ENCODE data around the gene CYP4F2.
"Not testable (repeated sequence)": the region's sequence is repeated elsewhere in the genome, so short reads cannot be mapped to it uniquely, and the experiment has no call there.

CYP4F2 gene

DNA sequence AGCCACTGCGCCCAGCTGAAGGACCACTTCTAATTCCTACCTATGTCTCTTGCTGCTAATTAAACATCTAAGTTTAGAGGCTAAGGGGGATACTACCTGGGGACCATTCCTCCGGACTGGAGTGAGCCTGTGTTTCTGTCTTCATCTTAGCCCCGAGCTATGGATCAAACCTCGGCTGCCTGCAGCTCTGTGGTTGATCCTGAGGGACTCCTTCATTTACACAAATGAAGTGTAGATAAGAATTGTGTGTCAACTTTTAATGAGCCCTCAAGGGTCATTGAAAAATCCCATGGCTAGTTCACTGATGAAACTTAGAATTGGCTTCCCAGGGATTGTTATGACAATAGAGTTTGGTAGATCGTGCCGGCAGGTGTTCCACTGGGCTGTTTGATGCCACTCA lies 51.0 kb downstream of the CYP4F2 start:
- DNase-seq (ENCODE audit: low read depth) = no peak

DNA sequence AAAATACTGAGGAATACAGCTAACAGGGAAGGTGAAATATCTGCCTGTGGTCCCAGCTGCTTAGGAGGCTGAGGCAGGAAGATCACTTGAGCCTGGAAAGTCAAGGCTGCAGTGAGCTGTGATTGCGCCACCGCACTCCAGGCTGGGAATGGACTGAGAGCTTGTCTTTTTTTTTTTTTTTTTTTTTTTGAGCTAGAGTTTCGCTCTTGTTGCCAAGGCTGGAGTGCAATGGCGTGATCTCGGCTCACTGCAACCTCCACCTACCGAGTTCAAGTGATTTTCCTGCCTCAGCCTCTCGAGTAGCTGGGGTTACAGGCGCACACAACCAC lies 54.0 kb downstream of the CYP4F2 start:
- not testable (repeated sequence) for DNase-seq (ENCODE audit: low read depth)

DNA sequence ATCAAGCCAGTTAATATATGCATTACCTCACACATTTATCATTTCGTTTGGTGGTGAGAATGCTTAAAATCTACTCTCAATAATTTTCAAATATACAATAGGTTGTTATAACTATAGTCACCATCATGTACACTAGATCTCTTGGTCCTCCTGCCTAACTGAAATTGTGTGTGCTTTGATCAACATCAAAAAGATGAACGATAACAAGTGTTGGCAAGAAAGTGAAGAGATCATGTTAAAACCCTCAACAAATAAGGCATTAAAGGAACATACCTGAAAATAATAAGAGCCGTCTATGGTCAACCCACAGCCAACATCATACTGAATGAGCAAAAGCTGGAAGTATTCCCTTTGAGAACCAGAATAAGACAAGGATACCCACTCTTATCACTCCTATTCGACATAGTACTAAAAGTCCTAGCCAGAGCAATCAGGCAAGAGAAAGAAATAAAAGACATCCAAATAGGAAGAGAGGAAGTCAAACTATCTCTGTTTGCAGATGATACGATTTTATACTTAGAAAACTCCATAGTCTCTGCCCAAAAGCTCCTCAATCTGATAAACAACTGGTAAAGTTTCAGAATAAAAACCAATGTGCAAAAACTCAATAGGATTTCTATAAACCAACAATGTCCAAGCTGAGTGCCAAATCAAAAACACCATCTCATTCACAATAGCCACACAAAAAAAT lies 54.5 kb downstream of the CYP4F2 start:
- DNase-seq (ENCODE audit: low read depth) = no peak

DNA sequence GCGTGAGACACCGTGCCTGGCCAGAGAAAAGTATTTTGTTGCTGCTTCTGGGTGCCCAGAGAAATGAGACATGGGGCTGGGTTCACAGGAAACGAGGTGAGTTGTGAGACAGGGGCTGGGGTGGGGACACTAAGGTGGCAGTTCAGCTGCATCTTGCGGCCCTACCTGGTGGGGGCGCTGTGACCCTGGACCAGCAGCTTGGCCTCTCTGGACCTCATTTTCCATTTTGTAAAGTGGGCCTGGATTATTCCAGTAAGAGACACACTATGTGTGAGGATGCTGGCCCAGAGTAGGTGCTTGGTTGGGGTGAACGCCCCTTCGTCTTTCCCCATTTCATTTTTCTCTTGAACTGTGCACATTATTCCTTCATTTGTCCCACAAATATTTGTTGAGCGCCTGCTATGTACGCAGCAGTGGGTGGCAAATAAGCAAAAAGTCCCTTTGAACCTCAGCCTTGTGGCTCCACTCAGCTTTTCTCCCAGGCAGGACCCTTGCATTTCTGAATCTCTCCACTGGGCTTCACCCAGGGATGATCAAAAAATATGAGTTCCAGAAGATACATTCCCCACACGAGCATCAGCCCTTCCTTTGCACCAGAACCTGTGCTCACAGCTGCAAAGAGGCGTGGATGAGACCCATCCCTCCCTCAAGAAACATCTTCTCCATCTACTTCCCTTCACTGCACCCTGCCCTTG lies 55.9 kb downstream of the CYP4F2 start:
- no peak for DNase-seq (ENCODE audit: low read depth)

DNA sequence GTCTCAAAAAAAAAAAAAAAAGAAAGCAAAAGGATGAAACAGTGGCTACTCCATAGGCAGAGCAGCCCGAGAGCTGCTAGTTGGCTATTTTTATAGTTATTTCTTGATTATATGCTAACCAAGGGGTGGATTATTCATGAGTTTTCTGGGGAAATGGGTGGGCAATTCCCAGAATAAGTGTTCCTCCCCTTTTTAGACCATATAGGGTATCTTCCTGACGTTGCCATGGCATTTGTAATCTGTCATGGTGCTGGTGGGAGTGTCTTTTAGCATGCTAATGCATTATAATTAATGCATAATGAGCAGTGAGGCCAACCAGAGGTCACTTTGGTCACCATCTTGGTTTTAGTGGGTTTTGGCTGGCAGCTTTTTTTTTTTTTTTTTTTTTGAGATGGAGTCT lies 57.0 kb downstream of the CYP4F2 start:
- DNase-seq (ENCODE audit: low read depth) = no peak

DNA sequence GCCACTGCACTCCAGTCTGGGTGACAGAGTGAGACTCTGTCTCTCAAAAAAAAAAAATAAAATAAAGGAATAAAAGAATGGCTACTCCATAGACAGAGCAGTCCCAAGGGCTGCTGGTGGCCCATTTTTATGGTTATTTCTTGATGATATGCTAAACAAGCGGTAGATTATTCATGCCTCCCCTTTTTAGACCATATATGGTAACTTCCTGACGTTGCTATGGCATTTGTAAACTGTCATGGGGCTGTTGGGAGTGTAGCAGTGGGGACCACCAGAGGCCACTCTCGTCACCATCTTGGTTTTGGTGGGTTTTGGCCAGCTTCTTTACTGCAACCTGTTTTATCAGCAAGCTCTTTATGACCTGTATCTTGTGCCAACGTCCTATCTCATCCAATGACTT lies 58.0 kb downstream of the CYP4F2 start:
- not testable (repeated sequence) for DNase-seq (ENCODE audit: low read depth)

DNA sequence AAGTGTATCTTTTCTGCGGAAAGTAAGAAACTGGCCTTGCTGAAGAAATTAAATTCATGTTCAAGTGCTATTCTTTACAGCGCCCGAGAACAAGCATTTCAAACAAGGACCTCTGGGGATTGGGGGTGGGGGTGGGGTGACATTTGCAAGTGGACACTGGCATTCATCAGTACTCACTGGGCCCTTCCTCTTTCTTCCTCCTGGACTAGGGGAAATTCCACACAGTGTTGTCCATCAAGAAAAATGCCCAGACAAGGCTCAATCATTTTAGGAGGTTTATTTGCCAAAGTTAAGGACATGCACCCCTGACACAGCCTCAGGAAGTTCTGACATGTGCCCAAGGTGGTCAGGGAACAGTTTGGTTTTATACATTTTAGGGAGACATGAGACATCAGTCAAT lies 59.5 kb downstream of the CYP4F2 start:
- no peak for DNase-seq (ENCODE audit: low read depth)

DNA sequence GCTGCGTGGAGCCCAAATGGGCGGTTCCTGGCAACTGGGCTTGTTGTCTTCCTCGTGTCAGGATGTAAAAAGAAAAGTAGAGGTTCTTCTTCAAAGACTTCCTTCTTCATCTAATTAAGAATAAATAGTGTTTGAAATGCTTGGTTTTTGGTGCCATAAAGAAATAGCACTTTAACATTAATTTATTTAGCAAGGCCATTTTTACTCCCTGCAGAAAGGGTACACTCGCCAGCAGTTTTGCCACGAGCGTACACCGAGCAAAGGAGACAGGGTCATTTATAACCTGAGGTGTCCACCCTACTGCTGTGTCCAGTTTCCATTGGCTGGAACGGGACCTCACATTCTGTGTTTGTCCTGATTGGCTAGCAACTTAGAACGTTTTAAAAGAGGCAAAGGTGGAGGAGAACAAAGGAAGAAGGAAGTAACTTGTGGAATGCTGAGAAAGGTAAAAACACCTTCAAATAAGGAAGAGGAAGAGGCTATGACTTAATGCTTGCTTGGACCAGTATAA lies 60.6 kb downstream of the CYP4F2 start:
- no peak for DNase-seq (ENCODE audit: low read depth)

DNA sequence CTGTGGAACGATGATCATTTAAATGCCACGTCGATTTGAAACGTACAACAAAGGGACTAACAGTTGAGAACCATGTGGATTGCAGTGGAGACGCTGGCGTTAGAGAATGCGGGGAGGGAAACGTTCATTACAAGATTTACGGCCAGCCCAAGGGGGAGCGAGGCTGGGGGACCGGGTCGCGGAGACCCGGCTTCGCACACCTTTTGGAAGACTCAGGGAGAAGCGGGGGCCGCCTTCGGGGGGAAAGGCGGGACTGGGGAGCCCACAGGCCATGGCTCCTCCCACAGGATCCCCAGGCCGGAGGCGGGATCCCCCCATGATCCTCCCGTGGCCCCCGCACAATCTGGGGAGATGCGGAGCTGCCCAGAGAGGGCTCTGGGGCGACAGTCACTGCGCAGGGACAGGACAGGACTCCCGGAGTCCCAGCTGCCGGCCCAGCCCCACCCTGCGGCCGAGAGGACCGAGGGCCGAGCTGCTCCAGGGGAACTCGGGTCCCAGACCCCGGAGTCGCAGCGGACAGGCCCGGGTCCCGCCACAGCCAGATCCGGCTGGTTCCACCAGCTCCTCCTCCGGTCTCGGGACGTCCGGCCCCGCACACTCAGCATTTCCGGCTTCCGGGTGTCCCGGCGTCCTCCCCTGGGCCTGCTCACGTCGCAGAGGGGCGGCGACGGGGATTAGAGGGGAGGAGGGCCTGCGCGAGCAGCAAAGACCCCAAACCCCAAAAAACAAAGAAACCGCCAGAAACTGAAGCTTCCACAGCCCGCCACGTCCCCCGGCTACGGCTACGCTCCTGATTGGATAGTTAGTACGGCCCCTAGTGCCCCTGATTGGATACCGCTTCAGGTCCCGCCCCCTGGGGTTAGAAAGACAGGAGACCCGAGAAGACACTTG lies 61.3 kb downstream of the CYP4F2 start:
- DNase-seq (ENCODE audit: low read depth) = peak; percentile 89

DNA sequence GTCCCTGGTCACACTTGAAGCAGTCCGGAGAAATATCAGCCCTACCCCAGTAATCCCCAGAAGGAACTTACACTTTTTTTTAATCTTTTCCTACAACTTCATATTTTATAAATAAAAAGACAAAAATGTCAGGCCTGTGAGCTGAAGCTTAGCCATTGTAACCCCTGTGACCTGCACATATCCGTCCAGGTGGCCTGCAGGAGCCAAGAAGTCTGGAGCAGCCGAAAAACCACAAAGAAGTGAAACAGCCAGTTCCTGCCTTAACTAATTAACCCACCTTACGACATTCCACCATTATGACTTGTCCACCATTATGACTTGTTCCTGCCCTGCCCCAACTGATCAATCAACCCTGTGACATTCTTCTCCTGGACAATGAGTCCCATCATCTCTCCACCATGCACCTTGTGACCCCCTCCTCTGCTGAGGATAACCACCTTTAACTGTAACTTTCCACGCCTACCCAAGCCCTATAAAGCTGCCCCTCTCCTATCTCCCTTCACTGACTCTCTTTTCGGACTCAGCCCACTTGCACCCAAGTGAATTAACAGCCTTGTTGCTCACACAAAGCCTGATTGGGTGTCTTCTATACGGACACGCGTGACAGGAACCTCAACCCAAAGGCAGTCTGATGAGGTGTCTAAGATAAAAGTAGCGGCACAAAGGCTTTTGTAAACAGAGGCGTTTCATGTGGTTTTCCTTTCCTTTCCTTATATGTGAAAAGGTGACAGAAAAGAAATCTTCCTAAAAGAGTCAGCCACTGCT lies 62.1 kb downstream of the CYP4F2 start:
- DNase-seq (ENCODE audit: low read depth) = not testable (repeated sequence)

DNA sequence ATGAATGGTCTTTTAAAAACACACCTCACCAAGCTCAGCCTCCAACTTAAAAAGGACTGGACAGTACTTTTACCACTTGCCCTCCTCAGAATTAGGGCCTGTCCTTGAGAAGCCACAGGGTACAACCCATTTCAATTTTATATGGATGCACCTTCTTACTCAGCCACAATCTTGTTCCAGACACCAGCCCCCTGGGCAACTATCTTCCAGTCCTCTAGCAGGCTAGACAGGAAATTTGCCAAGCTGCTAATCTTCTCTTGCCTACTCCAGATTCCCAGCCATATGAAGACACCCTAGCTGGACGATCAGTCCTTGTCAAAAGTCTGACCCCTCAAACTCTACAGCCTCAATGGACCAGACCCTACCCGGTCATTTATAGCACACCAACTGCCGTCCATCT lies 63.6 kb downstream of the CYP4F2 start:
- DNase-seq (ENCODE audit: low read depth) = not testable (repeated sequence)

DNA sequence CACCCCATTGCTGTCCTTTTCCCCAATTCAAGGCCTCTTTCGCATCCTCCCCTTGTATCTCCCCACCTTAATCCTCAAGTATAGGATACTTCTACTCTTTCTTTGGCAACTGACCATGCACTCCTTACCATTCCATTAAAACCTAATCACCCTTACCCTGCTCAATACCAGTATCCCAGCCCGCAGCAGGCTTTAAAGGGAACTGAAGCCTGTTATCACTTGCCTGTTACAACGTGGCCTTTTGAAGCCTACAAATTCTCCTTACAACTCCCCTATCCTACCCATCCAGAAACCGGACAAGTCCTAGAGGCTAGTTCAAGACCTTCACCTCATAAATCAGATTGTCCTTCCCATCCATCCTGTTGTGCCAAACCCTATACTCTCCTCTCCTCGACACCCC lies 66.2 kb downstream of the CYP4F2 start:
- DNase-seq (ENCODE audit: low read depth) = no peak

DNA sequence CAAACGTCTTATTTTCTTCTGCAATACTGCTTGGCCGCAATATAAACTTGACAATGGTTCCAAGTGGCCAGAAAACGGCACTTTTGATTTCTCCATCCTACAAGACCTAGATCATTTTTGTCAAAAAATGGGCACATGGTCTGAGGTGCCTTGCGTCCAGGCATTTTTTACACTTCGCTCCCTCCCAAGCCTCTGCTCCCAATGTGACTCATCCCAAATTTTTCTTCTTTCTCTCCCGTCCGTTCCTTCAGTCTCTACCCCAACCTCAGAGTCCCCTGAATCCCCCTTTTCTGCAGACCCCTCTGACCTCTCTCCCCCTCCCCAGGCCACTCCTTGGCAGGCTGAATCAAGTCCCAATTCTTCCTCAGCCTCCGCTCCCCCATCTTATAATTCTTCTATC lies 68.1 kb downstream of the CYP4F2 start:
- DNase-seq (ENCODE audit: low read depth) = no peak

DNA sequence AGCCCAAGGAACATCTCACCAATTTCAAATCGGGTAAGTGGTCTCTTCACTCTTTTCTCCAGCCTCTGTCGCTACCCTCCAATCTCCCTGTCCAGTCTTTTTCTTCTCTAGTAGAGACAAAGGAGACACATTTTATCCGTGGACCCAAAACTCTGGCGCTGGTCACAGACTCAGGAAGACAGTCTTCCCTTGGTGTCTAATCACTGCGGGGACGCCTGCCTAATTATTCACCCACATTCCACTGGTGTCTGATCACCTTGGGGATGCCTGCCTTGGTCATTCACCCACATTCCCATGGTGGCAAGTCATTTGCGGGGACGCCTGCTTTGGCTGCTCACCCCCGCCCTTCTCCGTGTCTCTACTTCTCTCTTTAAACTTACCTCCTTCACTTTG lies 68.6 kb downstream of the CYP4F2 start:
- no peak for DNase-seq (ENCODE audit: low read depth)

DNA sequence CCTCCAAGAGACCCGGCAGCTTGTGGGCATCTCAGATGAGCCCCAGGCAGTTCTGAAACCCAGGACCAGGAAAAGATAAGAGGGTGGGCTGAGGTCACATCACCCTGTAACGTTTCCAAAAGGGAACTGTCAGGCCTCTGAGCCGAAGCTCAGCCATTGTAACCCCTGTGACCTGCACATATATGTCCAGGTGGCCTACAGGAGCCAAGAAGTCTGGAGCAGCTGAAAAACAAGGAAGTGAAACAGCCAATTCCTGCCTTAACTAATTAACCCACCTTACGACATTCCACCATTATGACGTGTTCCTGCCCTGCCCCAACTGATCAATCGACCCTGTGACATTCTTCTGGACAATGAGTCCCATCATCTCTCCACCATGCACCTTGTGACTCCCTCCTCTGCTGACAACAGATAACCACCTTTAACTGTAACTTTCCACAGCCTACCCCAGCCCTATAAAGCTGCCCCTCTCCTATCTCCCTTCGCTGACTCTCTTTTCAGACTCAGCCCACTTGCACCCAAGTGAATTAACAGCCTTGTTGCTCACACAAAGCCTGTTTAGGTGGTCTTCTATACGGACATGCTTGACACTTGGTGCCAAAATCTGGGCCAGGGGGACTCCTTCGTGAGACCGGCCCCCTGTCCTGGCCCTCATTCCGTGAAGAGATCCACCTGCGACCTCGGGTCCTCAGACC lies 69.1 kb downstream of the CYP4F2 start:
- not testable (repeated sequence) for DNase-seq (ENCODE audit: low read depth)

DNA sequence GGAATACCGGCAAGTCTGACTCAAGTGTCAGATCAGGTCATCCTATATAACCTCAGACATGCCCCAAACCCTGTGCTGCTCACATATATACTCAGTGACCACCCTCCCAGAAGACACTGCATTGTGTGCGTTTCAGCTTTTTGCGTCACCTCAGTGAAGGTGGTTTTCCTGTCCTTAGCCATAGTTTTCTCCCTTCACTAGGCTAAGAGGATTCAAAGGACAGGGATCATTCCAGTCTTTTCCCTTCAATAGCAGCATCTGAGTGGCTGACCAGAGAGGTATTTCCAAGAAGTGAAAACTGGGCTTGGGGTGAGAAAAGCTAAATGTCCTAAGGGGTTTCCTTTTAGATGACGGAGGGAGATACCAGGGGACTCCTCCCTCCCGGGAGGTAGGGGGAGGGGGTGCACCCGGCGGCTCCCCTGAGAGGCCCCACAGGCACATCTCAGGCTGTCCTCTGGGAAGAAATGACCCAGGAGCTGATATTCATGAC lies 69.7 kb downstream of the CYP4F2 start:
- no peak for DNase-seq (ENCODE audit: low read depth)
